ENCODE measurements around the gene REPS1. TPM values are rescaled to one million over a fixed set of nuclear protein-coding genes. Genes with fewer than 3 reads are reported as not detected.

Gene REPS1
- total RNA-seq, 1 experiment from 2014 or later = 74.4 TPM

- no peak overlapping the region for H3K23ac ChIP-seq (ENCODE audit: insufficient read length, low read depth, low read length)
- no peaks in the 10 kb centered on the region for H3K23me2 ChIP-seq (ENCODE audit: insufficient read length, low read depth, low read length, poor library complexity, severe bottlenecking)
- H3K4me1 Mint-ChIP-seq = peaks cover 5 to 17% of the 10 kb centered on the region in 2 experiments
- H3K4me2 ChIP-seq (ENCODE audit: insufficient read depth, insufficient read length, low read length) = no peak overlapping the region
- no peak overlapping the region for H2BK5ac ChIP-seq (ENCODE audit: insufficient read length, low read length)
- H3K56ac ChIP-seq (ENCODE audit: insufficient read length, low read depth, low read length) = no peak overlapping the region
- H3K27ac ChIP-seq (ENCODE audit: insufficient read length, low read depth, low read length) = no peak overlapping the region
- H2BK120ac ChIP-seq (ENCODE audit: low read depth, low read length, poor library complexity, severe bottlenecking) = no peak overlapping the region
- no peaks in the 10 kb centered on the region for H3K36me3 Mint-ChIP-seq (ENCODE audit: insufficient read depth in 1 of 3, low read depth in 3 of 3)
- H3K14ac ChIP-seq (ENCODE audit: insufficient read depth, low read length) = no peak overlapping the region
- H3K9ac ChIP-seq (ENCODE audit: extremely low read depth, insufficient read length, low read length) = no peak overlapping the region
- H4K20me1 ChIP-seq (ENCODE audit: control insufficient read depth, insufficient read depth, insufficient read length) = no peaks in the 10 kb centered on the region
- H2BK20ac ChIP-seq (ENCODE audit: low read depth, low read length, poor library complexity, severe bottlenecking) = no peak overlapping the region
- no peak overlapping the region for H2BK12ac ChIP-seq (ENCODE audit: insufficient read length, low read depth, low read length)
- H3K18ac ChIP-seq (ENCODE audit: insufficient read length, low read depth, low read length) = no peak overlapping the region
- no peaks in the 10 kb centered on the region for H3K27me3 ChIP-seq (ENCODE audit: insufficient read depth, low read length)
- TF ChIP-seq CTCF (conservative IDR thresholded peaks at IDR 0.05) = no peak
- no peak for DNase-seq
- H3K4me3 Mint-ChIP-seq = no peak overlapping the region
- H2AFZ ChIP-seq (ENCODE audit: low read length) = no peak overlapping the region
- H4K8ac ChIP-seq (replicated peaks; ENCODE audit: insufficient read length, low read depth, low read length) = no peak overlapping the region
- H3K9me3 Mint-ChIP-seq = no peaks in the 10 kb centered on the region
- H3K79me2 ChIP-seq (ENCODE audit: insufficient read depth, low read length) = no peaks in the 10 kb centered on the region
- peak overlapping the region in 1 of 3 experiments; percentile 54; a peak in 1 of 7 replicates for H3K27ac Mint-ChIP-seq
- H4K91ac ChIP-seq (ENCODE audit: insufficient read length, low read depth, low read length) = no peak overlapping the region
- no CpG with 5 or more reads among the region's 4 CpGs for WGBS (ENCODE audit: extremely low coverage, insufficient read length, low lambda C conversion rate)
- no peak overlapping the region for H3K4ac ChIP-seq (ENCODE audit: low read depth, low read length)
- H3T11ph ChIP-seq (ENCODE audit: low read length) = no peak overlapping the region
- H3K79me1 ChIP-seq (ENCODE audit: insufficient read depth, low read depth, low read length, poor library complexity, severe bottlenecking) = no peaks in the 10 kb centered on the region
- H3K27me3 Mint-ChIP-seq (ENCODE audit: low read depth) = no peaks in the 10 kb centered on the region
- H3K4me1 ChIP-seq (ENCODE audit: insufficient read depth, low read length) = no peaks in the 10 kb centered on the region
- H4K5ac ChIP-seq (ENCODE audit: insufficient read length, low read depth, low read length) = no peak overlapping the region
- no peak overlapping the region for H2BK15ac ChIP-seq (ENCODE audit: low read depth, low read length)
- no peaks in the 10 kb centered on the region for H3K9me3 ChIP-seq (ENCODE audit: control insufficient read depth, low read depth, low read length)
- H2AK5ac ChIP-seq (ENCODE audit: insufficient read length, low read length) = no peak overlapping the region
Measured at GRCh38 chr6:138869398-138869797, 118.7 kb downstream of the REPS1 start.
